Karpas-422 (cell line): Measurements from ENCODE around the gene NGEF. TPM values are rescaled to one million over a fixed set of nuclear protein-coding genes. Genes with fewer than 3 reads are reported as not detected.

Experiments
- DNase-seq: peaks from one replicate; pipeline ENCODE4 v3.0.0-alpha.2; 2015
- H2AFZ ChIP-seq: fragments of 200-600 bp; sonication (generic); 2 replicates; pipeline ENCODE4 v1.6.1; 2014; ENCODE audit warnings: antibody characterized with exemption, low read length, mixed read lengths
- H3K27ac ChIP-seq: fragments of 200-600 bp; sonication (generic); 2 replicates; pipeline ENCODE4 v1.5.1; 2014; ENCODE audit warnings: mild to moderate bottlenecking, low read length, moderate library complexity
- H3K27me3 ChIP-seq: fragments of 200-600 bp; sonication (generic); 2 replicates; pipeline ENCODE4 v1.6.1; 2014; ENCODE audit warnings: low read length, mixed read lengths
- H3K36me3 ChIP-seq: fragments of 200-600 bp; sonication (generic); 2 replicates; pipeline ENCODE4 v1.6.1; 2014; ENCODE audit warnings: low read length, mixed read lengths; ENCODE audit not compliant: insufficient read depth
- H3K4me1 ChIP-seq: fragments of 200-600 bp; sonication (generic); 2 replicates; pipeline ENCODE4 v1.6.1; 2014; ENCODE audit warnings: mild to moderate bottlenecking, low read length, mixed read lengths
- H3K4me2 ChIP-seq: fragments of 200-600 bp; sonication (generic); 2 replicates; pipeline ENCODE4 v1.6.1; 2014; ENCODE audit warnings: low read length, low read depth, mild to moderate bottlenecking; ENCODE audit not compliant: poor library complexity, severe bottlenecking
- H3K4me3 ChIP-seq: fragments of 200-600 bp; sonication (generic); 2 replicates; pipeline ENCODE4 v1.5.1; 2014; ENCODE audit warnings: mild to moderate bottlenecking, antibody characterized with exemption, low read length, mixed read lengths
- H3K79me2 ChIP-seq: fragments of 200-600 bp; sonication (generic); 2 replicates; pipeline ENCODE4 v1.6.1; 2014; ENCODE audit warnings: mild to moderate bottlenecking, low read length, mixed read lengths
- H3K9ac ChIP-seq: fragments of 200-600 bp; sonication (generic); 2 replicates; pipeline ENCODE4 v1.6.0; 2014; ENCODE audit warnings: low read length
- H3K9me2 ChIP-seq: fragments of 200-600 bp; sonication (generic), shearing (Covaris generic); replicated peaks from 2 replicates; pipeline ENCODE4 v1.6.0; 2014; ENCODE audit warnings: mild to moderate bottlenecking, low read length, moderate library complexity; ENCODE audit not compliant: insufficient read depth
- H3K9me3 ChIP-seq: fragments of 300-700, 200-600 bp; sonication (generic); 2 replicates; pipeline ENCODE4 v1.6.1; 2014; ENCODE audit warnings: low read length, mixed read lengths
- H4K20me1 ChIP-seq: fragments of 200-600 bp; sonication (generic); 2 replicates; pipeline ENCODE4 v1.6.1; 2014; ENCODE audit warnings: mild to moderate bottlenecking, antibody characterized with exemption, low read length, low read depth; ENCODE audit not compliant: insufficient read depth
- total RNA-seq: library from RNA; depleted of rRNA; stranded (reverse); fragments of >200 nt; shearing (Covaris generic); gene quantifications from 2 replicates; pipeline ENCODE4 v1.2.3, GENCODE V29; 2014; ENCODE audit warnings: low replicate concordance

Gene NGEF
- total RNA-seq, 1 experiment from 2014 or later, result not detected

DNA sequence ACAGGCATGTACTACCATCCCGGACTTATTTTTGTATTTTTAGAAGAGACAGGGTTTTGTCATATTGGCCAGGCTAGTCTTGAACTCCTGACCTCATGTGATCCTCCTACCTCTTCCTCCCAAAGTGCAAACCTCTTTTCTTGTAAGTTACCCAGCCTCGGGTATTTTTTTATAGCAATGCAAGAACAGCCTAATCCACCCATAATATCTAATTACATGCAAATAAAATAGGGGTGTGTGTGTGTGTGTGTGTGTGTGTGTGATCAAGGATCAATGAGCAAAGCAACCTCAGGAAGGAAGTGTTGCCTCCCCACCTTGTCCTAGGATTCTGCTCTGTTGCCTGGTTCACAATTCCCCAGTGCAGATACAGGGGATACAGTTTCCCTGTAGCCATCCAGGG lies 45.6 kb downstream of the NGEF start:
- no peak overlapping the region for H3K9ac ChIP-seq
- H3K4me2 ChIP-seq, result no peak overlapping the region
- no peaks in the 10 kb centered on the region for H3K27me3 ChIP-seq
- H3K9me2 ChIP-seq, result no peaks in the 10 kb centered on the region
- H2AFZ ChIP-seq, result no peak overlapping the region
- H3K27ac ChIP-seq, result no peak overlapping the region
- DNase-seq, result peak; percentile 54
- H3K79me2 ChIP-seq, result no peaks in the 10 kb centered on the region
- no peaks in the 10 kb centered on the region for H3K36me3 ChIP-seq
- no peaks in the 10 kb centered on the region for H3K9me3 ChIP-seq
- no peak overlapping the region for H3K4me3 ChIP-seq
- peaks cover 4% of the 10 kb centered on the region for H3K4me1 ChIP-seq
- H4K20me1 ChIP-seq, result no peaks in the 10 kb centered on the region

DNA sequence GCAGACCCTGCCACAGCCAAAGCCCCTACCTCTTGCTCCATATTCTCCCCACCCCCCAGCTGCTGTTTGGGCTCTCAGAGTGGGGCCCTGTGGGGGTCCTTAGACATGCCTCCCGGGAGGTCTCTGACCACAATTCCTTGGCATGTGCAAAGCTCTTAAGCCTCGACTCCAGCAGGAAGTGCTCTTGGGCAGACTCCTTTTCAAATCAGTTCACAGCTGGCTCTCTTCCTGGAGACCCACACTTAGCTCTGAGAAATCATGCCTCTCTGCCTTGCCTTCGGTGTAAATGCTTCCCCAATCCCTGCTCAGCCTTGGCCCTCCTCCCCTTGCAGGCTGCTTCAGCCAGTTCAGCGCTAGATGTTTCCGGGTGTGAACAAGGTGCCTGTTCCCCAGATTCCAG lies 46.9 kb downstream of the NGEF start:
- Histone ChIP-seq H3K4me3 (no peak overlapping the region), H3K9ac (no peak overlapping the region), H3K79me2 (no peaks in the 10 kb centered on the region), H3K27ac (no peak overlapping the region), H3K4me1 (peaks cover 4% of the 10 kb centered on the region), H4K20me1 (no peaks in the 10 kb centered on the region), H3K9me2 (no peaks in the 10 kb centered on the region), H3K9me3 (no peaks in the 10 kb centered on the region), H3K27me3 (no peaks in the 10 kb centered on the region), H3K4me2 (no peak overlapping the region), H2AFZ (no peak overlapping the region), H3K36me3 (no peaks in the 10 kb centered on the region)
- DNase-seq, result no peak

- Histone ChIP-seq H2AFZ (no peak overlapping the region), H3K79me2 (no peaks in the 10 kb centered on the region), H4K20me1 (no peaks in the 10 kb centered on the region), H3K9ac (no peak overlapping the region), H3K9me2 (no peaks in the 10 kb centered on the region), H3K4me2 (no peak overlapping the region), H3K4me3 (no peak overlapping the region), H3K9me3 (no peaks in the 10 kb centered on the region), H3K27me3 (no peaks in the 10 kb centered on the region), H3K27ac (no peak overlapping the region), H3K4me1 (peaks cover 4% of the 10 kb centered on the region), H3K36me3 (no peaks in the 10 kb centered on the region)
- DNase-seq, result no peak
Observed at GRCh38 chr2:232963913-232964312, 49.1 kb downstream of the NGEF start.

DNA sequence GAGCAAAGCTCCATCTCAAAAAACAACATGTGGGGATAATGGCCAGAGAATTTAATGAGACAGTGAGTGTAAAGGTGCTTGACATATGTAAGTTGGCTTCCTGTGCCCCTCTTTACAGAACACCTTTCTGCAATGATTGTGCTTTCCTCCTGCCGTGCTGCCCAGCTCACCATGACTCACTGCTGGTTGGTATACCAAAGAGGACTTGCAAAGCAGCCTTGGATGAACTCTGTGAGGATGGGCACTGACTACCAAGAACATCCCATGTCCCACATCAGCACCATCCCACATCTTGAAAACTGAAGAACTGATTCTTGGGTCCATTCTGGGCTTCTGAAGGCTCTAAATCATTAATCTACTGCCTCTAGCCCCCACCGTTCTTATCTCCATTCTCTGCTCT lies 52.2 kb downstream of the NGEF start:
- no peaks in the 10 kb centered on the region for H3K36me3 ChIP-seq

GRCh38 chr2:232959139-232959538 lies 53.9 kb downstream of the NGEF start:
- Histone ChIP-seq H3K79me2 (no peaks in the 10 kb centered on the region), H3K36me3 (no peaks in the 10 kb centered on the region), H3K9me3 (no peaks in the 10 kb centered on the region), H2AFZ (no peak overlapping the region; the same call in 1 of the 2 replicates), H3K4me2 (no peak overlapping the region), H3K4me3 (no peak overlapping the region), H3K9me2 (no peaks in the 10 kb centered on the region), H3K27ac (no peak overlapping the region), H4K20me1 (no peaks in the 10 kb centered on the region), H3K27me3 (no peaks in the 10 kb centered on the region), H3K4me1 (peaks cover 14% of the 10 kb centered on the region), H3K9ac (no peak overlapping the region)
- DNase-seq, result no peak

More for the DNA sequence above, 52.2 kb downstream of the NGEF start:
- Histone ChIP-seq H2AFZ (no peak overlapping the region), H3K79me2 (no peaks in the 10 kb centered on the region), H3K27me3 (no peaks in the 10 kb centered on the region), H3K9me3 (no peaks in the 10 kb centered on the region), H4K20me1 (no peaks in the 10 kb centered on the region), H3K4me3 (no peak overlapping the region), H3K4me2 (no peak overlapping the region), H3K9ac (no peak overlapping the region), H3K4me1 (peaks cover 7% of the 10 kb centered on the region), H3K9me2 (no peaks in the 10 kb centered on the region), H3K27ac (no peak overlapping the region)
- DNase-seq, result no peak

- Histone ChIP-seq H3K4me2 (no peak overlapping the region), H2AFZ (no peak overlapping the region), H3K9me2 (no peaks in the 10 kb centered on the region), H3K9me3 (no peaks in the 10 kb centered on the region), H3K36me3 (no peaks in the 10 kb centered on the region), H3K4me1 (peaks cover 14% of the 10 kb centered on the region), H4K20me1 (no peaks in the 10 kb centered on the region), H3K27ac (no peak overlapping the region), H3K79me2 (no peaks in the 10 kb centered on the region), H3K27me3 (no peaks in the 10 kb centered on the region), H3K4me3 (no peak overlapping the region), H3K9ac (no peak overlapping the region)
- DNase-seq, result no peak
Observed at GRCh38 chr2:232957657-232958090, 55.4 kb downstream of the NGEF start.

- DNase-seq, result peak; percentile 59
- Histone ChIP-seq H4K20me1 (no peaks in the 10 kb centered on the region), H3K4me2 (peak overlapping the region; percentile 21), H3K9ac (no peak overlapping the region), H3K27me3 (no peaks in the 10 kb centered on the region), H2AFZ (peak overlapping the region; percentile 57; the same call in 1 of the 2 replicates), H3K27ac (no peak overlapping the region), H3K36me3 (no peaks in the 10 kb centered on the region), H3K9me3 (no peaks in the 10 kb centered on the region), H3K4me3 (no peak overlapping the region), H3K9me2 (no peaks in the 10 kb centered on the region), H3K79me2 (no peaks in the 10 kb centered on the region), H3K4me1 (peaks cover 14% of the 10 kb centered on the region)
Observed at GRCh38 chr2:232955856-232956255, 57.2 kb downstream of the NGEF start.

GRCh38 chr2:232954691-232955090 lies 58.4 kb downstream of the NGEF start:
- H3K9ac ChIP-seq, result no peak overlapping the region
- H3K9me2 ChIP-seq, result no peaks in the 10 kb centered on the region
- no peak for DNase-seq
- H3K9me3 ChIP-seq, result no peaks in the 10 kb centered on the region
- no peaks in the 10 kb centered on the region for H4K20me1 ChIP-seq
- no peaks in the 10 kb centered on the region for H3K79me2 ChIP-seq
- H3K27me3 ChIP-seq, result no peaks in the 10 kb centered on the region
- H3K4me2 ChIP-seq, result no peak overlapping the region
- no peak overlapping the region for H2AFZ ChIP-seq
- H3K36me3 ChIP-seq, result no peaks in the 10 kb centered on the region
- peaks cover 14% of the 10 kb centered on the region for H3K4me1 ChIP-seq
- H3K4me3 ChIP-seq, result no peak overlapping the region
- H3K27ac ChIP-seq, result no peak overlapping the region

- Histone ChIP-seq H3K9me2 (no peaks in the 10 kb centered on the region), H3K79me2 (no peaks in the 10 kb centered on the region), H3K27ac (no peak overlapping the region), H3K4me3 (no peak overlapping the region), H3K4me2 (no peak overlapping the region), H3K36me3 (no peaks in the 10 kb centered on the region), H2AFZ (no peak overlapping the region), H3K9me3 (no peaks in the 10 kb centered on the region), H3K27me3 (no peaks in the 10 kb centered on the region), H4K20me1 (no peaks in the 10 kb centered on the region), H3K4me1 (peaks cover 12% of the 10 kb centered on the region), H3K9ac (no peak overlapping the region)
- DNase-seq, result no peak
Observed at GRCh38 chr2:232951891-232952290, 61.2 kb downstream of the NGEF start.
